GM21381 (cell line): ENCODE data around the gene DCN.
"Not testable (repeated sequence)": the region's sequence is repeated elsewhere in the genome, so short reads cannot be mapped to it uniquely, and the experiment has no call there.

Experiments used
- ATAC-seq: cut with Tn5 transposase; IDR thresholded peaks from one replicate; pipeline ENCODE4 v1.9.1; 2021; ENCODE audit warnings: mild to moderate bottlenecking, moderate library complexity; ENCODE audit not compliant: unreplicated experiment

The DCN gene

GRCh38 chr12:91182636-91183455, at the start of gene DCN:
TSS of gene DCN (minus strand) at chr12:91182817. CDS start at chr12:91178552, 4,265 bp downstream.
- ATAC-seq = no peak

DNA sequence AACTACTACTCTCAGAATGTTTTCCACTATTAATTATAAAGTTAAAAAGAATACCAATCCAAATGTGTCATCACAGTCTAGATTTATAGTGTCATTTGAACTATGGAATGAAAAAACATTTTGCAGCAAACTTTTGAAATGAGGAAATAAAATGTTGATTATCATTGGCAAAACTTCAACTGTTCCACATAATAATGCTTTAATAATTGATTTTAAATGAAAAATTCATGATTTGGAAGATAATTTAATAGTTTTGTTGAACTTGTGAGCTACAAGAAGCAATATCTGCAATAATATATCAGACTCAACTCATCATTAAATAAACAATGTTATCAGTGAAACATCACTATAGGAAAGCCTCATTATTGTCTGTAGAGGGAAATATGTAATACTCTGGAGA, 48.2 kb upstream of the DCN start:
- ATAC-seq = no peak

DNA sequence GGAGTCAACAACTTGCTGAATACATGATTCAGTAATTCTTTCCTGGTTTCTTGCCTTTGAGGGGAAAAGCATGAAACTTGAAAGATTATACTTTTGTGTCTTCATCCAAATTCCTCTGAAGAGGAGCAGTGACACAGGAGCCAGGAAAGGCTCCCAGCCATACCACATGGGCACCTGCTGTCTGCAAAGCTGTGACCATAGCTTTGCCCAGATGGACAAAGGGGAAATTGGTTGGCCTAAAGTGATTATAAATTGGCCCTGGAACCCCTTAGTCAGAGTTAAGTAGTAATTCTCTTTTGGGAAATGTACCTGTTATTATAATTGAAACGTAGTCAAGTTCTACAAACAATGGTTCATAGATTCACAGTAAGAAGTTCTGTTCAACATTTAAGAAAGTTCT, 44.3 kb upstream of the DCN start:
- no peak for ATAC-seq

GRCh38 chr12:91225316-91225715, 42.7 kb upstream of the DCN start:
- ATAC-seq = no peak

GRCh38 chr12:91224401-91224800, 41.8 kb upstream of the DCN start:
- ATAC-seq = no peak

- no peak for ATAC-seq
Observed at GRCh38 chr12:91222746-91223145, 40.1 kb upstream of the DCN start.

DNA sequence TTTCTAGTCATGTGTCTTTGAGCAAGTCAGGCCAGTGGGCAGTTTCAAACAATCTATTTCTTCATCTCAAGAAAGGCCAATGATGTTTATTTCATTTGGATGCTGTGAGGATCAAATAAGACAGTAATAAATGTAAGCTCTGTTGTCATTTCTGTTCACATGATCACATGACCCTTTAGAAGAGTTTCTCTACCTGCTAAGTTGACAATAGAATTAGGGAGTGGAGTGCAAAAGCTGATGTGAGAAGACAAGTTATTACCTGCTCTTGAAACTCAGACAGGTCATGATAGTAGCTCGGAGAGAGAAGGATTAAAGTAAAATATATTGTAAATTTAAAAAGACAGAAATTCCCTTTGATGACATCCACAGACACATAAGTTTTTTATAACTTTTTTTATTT, 37.3 kb upstream of the DCN start:
- no peak for ATAC-seq

DNA sequence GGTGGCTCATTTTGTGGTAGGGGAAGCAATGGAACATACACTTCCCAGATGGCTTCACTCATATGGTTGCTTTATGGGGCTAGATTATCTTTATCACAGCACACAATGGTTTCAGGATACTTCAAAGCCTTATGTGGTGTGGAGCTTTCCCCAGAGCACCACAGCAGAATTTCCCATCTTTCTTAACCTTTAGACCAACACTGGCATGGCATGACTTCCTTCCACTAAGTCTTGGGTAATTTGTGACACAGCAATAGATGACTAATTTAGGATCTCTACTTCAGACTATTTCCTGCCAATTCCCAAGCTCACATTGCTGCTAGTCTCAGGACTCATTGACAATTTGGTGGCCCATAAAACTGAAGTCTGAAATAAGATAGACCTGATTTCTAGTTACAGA, 36.9 kb upstream of the DCN start:
- ATAC-seq = no peak

DNA sequence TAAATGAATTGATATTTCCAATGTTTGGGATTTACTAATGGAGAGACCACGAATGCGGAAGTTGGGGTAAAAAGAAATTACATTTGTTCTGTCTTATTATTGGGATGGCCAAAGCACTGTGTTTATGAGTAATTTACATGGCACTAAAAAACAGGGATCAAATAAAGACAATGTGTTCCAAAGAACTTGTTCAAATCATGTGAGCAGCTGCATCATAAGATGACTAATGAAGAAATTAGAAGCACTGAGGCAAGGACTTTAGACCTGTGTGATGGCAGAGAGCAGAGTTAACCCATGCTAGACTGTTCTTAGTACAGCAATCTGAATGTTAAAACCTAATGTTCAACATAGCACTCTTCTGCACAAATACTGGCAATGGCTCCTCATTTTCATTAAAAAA, 34.3 kb upstream of the DCN start:
- ATAC-seq = no peak

DNA sequence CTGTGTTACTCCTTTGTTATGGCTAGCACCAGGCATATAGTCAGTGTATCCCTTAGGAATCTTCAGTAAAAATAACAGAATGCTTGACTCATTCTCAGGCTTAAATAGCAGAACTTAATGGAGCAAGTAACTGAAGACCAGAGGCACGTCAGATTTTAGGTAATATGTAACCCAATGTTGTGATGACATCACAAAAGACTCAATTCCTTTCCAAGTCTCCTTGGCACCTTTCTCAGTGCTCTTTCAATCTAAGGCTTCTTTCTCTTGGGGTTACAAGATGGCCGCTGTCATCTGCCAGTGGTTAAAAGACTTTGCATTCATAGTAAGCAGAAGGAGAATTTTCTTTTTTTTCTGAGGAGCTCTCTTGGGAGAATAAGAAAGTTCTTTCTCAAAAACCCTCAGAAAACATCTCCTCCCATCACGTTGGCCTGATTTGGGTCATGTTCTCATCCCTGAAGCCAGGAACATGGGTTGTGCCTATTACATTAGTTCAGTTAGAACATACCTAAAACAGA, 33.4 kb upstream of the DCN start:
- ATAC-seq = no peak

DNA sequence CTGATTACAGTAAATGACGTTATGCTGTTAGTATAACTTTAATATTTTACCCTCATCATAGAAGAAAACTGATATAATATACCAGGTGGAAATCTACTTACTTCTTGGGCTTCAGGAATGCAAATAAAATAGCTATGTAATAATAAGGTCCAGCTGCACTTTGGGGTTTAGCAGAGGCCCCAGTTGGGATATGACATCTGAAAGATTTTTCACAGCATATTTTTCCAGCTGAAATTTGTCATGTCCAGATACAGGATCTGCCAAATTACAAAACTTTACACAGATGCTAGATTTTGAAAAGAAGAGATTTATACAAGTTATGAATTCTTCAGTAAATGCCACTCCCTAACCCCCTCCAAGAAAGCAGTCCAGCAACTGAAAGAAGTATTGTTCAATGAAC, 29.2 kb upstream of the DCN start:
- no peak for ATAC-seq

DNA sequence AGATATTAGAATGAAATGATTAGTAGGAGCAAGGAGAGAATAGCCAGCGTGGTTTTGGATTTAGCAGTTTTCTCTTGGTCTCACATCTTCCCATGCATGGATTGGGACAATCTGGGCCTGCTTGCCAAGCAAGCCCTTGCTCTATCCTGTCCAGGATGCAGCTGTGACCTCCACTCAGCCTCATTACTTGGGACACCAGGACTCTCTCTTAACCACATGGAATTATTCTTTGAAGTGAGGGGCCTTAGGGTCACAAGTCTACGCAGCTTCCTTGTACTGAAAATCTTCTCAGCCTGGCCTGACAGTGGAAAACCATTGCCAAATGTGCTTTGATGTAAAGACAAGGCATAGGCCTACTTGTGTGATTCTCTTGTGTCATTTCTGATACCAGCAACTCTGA, 28.0 kb upstream of the DCN start:
- ATAC-seq = no peak

DNA sequence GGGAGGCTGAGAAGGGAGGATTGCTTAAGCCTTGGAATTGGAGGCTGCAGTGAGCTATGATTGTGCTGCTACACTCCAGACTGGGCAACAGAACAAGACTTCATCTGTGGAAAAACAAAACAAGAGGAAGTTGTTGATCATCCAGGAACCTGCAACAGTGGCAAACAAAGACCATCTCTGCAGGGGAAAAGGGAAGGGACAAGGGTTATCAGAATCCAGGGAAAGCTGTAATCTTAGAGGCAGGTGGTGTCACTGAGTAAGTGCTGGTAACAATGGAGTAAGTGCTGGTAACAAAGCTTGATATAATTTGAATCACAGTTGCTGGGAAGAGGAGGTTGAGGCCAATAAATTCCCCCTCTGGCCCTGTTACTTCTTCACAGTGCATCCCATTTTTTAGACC, 27.5 kb upstream of the DCN start:
- ATAC-seq = no peak

- not testable (repeated sequence) for ATAC-seq
Observed at GRCh38 chr12:91207301-91207700, 24.7 kb upstream of the DCN start.

DNA sequence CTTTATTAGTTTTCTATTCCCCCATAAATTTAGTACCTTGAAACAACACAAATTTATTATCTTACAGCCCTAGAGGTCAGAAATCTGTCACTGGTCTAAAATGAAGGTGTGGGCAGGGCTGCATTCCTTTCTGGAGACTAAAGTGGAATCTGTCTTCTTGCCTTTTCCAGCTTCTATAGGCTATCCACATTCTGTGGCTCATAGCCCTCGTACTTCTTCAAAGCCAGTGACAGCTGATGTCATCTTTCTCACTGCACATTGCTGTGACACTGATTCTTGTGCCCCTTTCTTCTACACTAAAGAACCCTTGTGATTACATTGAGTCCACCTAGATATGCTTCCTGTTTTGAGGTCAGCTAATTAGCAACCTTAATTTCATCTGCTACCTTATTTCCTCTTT, 23.2 kb upstream of the DCN start:
- ATAC-seq = no peak

- no peak for ATAC-seq
Observed at GRCh38 chr12:91204421-91204820, 21.8 kb upstream of the DCN start.

GRCh38 chr12:91203610-91204009, 21.0 kb upstream of the DCN start:
- no peak for ATAC-seq

DNA sequence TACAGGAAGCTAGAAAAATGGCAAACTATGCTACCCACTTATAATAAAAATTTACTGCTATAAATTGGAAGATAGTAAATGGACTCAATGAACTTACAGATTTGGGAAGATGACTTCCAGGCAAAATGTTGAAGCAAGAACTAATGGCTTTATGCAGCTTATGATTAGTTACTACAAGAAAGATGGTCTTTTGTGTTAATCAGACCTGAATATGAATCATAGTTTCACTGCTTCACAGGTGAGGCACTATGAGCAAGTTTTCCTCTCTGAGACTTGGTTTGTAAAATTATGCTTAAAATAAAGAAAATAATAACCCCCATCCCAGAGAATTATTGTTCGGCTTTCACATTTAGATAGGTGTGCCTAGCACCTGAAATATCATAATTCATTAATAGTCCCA, 19.8 kb upstream of the DCN start:
- ATAC-seq = no peak

DNA sequence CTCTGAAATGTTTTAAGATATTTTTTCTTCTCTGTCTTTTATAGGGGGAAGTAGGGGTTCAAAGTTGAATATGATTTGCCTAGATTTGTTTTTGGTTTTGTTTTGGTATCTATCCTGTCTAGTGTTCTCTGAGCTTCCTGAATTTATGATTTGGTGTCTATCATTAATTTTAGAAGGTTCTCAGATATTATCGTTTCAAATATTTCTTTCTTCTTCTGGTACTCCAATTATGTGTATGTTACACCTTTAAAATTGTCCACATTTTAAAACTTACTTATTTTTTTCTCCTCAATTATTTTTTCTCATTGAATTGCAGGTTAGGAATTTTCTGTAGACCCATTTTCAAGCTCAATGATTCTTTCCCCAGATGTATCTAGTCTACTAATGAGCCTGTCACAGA, 13.8 kb upstream of the DCN start:
- ATAC-seq = no peak

- no peak for ATAC-seq
Observed at GRCh38 chr12:91194500-91194899, 11.9 kb upstream of the DCN start.

DNA sequence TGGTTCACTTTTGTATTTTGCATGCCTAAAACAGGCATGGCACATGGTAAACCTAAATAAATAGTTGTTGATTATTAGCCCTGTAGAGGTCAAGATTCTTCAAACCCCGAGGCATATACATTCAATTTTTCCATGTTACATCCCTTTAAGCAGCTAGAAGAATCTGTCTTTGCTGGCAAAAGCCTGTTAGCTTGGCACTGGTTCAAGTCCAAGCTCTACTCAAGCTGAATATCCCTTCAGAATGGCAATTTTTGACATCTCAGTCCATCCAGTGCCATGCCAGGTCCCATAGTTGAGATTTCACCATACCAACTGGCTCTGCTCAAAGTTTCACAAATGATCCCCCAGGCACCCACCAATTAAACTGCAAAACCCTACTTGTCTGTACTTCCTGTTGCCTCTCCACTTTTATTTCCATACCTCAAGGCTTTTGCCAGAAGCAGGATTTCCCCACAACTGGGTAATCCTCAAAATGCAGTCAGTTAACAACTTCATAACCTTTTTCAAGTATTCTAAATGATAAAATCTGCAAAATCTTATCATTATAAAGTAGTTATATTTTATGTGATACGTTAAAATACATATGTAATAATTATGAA, 9.0 kb upstream of the DCN start:
- ATAC-seq = no peak

DNA sequence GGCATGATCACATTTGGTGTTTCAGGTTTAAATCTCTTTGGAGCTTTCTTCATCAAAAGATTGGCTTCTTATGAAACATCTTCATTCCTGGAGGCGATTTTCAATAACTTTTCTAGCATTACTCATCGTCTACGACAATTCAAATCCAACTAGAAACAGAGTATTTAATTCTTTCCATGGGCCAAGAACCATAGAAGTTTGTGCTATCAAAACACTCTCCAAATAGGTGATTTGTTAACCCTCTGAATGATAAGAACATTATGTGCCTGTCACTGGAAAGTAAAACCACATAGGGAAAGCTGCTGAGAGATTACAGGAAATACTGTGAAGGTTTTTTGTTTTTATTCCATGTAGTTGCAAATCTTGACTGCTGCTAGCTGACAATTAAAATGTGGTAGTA, 6.9 kb upstream of the DCN start:
- no peak for ATAC-seq

GRCh38 chr12:91188778-91189177, 6.2 kb upstream of the DCN start:
- ATAC-seq = no peak
